MM.1S (cell line): Measurements from ENCODE around the gene IRAK4.

ENCODE experiments used
- CTCF ChIP-seq: fragments of 300-600 bp; sonication (generic); IDR thresholded peaks from 2 replicates; pipeline ENCODE4 v1.5.1; 2016; ENCODE audit warnings: antibody characterized with exemption, low read length, mixed read lengths
- EZH2 ChIP-seq: fragments of 300-600 bp; sonication (generic); optimal IDR thresholded peaks from 2 replicates; pipeline ENCODE3; 2017; ENCODE audit warnings: low read depth, mild to moderate bottlenecking, antibody characterized with exemption, low read length, mixed read lengths
- EZH2phosphoT487 ChIP-seq: fragments of 300-600 bp; sonication (generic); IDR thresholded peaks from 2 replicates; pipeline ENCODE4 v1.6.1; 2018; ENCODE audit warnings: antibody characterized with exemption, low read length

DNA sequence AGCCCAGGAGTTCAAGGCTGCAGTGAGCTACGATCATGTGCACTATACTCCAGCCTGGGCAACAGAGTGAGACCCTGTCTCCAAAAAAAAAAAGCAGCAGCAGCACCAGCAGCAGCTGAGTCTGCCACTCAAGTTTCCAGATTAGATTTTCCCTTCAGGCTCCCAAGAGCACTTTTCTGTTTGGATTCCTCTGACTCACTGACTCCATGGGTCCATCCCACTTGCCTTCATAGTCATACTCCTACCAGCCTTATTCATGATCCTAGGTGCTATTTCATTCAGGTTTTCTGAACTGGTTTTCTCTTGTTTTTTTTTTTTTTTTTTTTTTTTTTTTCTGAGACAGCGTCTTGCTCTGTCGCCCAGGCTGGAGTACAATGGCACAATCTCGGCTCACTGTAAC lies 54.2 kb downstream of the IRAK4 start:
- TF ChIP-seq CTCF, result no peak
- TF ChIP-seq EZH2phosphoT487, result no peak
- TF ChIP-seq EZH2, result no peak
